ENCODE measurements around the gene DYRK4.

GRCh38 chr12:4587108-4587507, 25.1 kb downstream of the DYRK4 start:
- no peak for TF ChIP-seq CTCF (optimal IDR thresholded peaks at IDR 0.05 in 1 of 3, IDR thresholded peaks at IDR 0.05 in 1 of 3, conservative IDR thresholded peaks at IDR 0.05 in 1 of 3; ENCODE audit: extremely low read depth in 1 of 3, insufficient read depth in 2 of 3, low read length in 3 of 3)
- TF ChIP-seq EZH2 (IDR thresholded peaks at IDR 0.05; ENCODE audit: low read length): no peak
